Prostate gland (tissue), 2 donors: ENCODE results near the gene SEPTIN8.

Experiments
- POLR2A ChIP-seq: fragments of 450-650 bp; IDR thresholded peaks from one replicate; pipeline ENCODE4 v1.6.1; 2016; ENCODE audit warnings: antibody characterized with exemption, mild to moderate bottlenecking
- POLR2AphosphoS5 ChIP-seq: sonication (generic); formaldehyde crosslinking; IDR thresholded peaks from one replicate; pipeline ENCODE4 v1.6.1; 2017; ENCODE audit warnings: antibody characterized with exemption
- TF ChIP-seq, protein P1 (sequence below), 4 experiments: fragments of 200-600 bp in 2 of 4; fragments of 450-650 bp in 2 of 4; sonication (generic) in 2 of 4; IDR thresholded peaks; 1 replicate in 3 of 4; 2 replicates in 1 of 4; pipeline ENCODE4 v1.5.1; 2016 to 2019; ENCODE audit warnings: antibody characterized with exemption in 4 of 4, mild to moderate bottlenecking in 2 of 4, moderate library complexity in 2 of 4

DNA sequence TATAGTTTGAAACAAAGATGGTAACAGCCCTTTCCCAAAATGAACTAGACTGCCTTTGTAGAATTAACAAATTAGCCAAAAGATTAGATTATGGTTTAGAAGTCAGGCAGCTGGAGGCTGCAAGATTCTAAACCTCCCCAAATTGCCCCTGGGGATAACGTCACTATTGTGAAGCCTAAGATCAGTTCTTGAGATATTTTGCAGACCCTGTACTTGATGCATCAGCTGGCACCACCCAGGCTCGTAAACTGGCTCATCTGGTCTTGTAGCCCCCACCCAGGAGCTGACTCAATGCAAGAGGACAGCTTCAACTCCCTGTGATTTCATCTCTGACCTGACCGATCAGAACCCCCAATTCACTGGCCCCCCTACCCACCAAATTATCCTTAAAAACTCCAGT lies 31.8 kb upstream of the SEPTIN8 start:
- TF ChIP-seq, protein P1, sequence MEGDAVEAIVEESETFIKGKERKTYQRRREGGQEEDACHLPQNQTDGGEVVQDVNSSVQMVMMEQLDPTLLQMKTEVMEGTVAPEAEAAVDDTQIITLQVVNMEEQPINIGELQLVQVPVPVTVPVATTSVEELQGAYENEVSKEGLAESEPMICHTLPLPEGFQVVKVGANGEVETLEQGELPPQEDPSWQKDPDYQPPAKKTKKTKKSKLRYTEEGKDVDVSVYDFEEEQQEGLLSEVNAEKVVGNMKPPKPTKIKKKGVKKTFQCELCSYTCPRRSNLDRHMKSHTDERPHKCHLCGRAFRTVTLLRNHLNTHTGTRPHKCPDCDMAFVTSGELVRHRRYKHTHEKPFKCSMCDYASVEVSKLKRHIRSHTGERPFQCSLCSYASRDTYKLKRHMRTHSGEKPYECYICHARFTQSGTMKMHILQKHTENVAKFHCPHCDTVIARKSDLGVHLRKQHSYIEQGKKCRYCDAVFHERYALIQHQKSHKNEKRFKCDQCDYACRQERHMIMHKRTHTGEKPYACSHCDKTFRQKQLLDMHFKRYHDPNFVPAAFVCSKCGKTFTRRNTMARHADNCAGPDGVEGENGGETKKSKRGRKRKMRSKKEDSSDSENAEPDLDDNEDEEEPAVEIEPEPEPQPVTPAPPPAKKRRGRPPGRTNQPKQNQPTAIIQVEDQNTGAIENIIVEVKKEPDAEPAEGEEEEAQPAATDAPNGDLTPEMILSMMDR (IDR thresholded peaks at IDR 0.05), result no peak
- no peak for TF ChIP-seq POLR2A
- no peak for TF ChIP-seq POLR2AphosphoS5
